ENCODE data around the gene MLXIP. TPM values are rescaled to one million over a fixed set of nuclear protein-coding genes. Genes with fewer than 3 reads are reported as not detected.

MLXIP gene
- total and polyA plus RNA-seq, 4 donors, result 10.3 to 65.1 (median 44.4) TPM

- H3K36me3 ChIP-seq (ENCODE audit: control insufficient read depth in 1 of 2, insufficient read depth in 2 of 2, low read length in 1 of 2), result no peaks in the 10 kb centered on the region
- WGBS, 2 donors, result 74 to 79% methylated on average over 17 of the region's 17 CpGs
- DNase-seq, result peak in 1 of 2 donors; percentile 62
- no peaks in the 10 kb centered on the region for H3K9me3 ChIP-seq (ENCODE audit: control insufficient read depth, low read length)
- intact Hi-C loops (cut with DNase I), result no loop called here
- H3K27ac ChIP-seq (ENCODE audit: low read depth in 1 of 2, low read length in 2 of 2), result peak overlapping the region in 1 of 2 donors; percentile 5
- peak; percentile 6 for ATAC-seq (ENCODE audit: low FRiP score)
- no peaks in the 10 kb centered on the region for H3K4me1 ChIP-seq (ENCODE audit: control insufficient read depth in 1 of 2, insufficient read depth in 2 of 2, low read length in 2 of 2)
- H3K27me3 ChIP-seq (ENCODE audit: control insufficient read depth in 1 of 2, insufficient read depth in 2 of 2, low read length in 1 of 2), result no peaks in the 10 kb centered on the region
- no peak overlapping the region for H3K4me3 ChIP-seq (ENCODE audit: low read length in 2 of 2)
These were observed 9.0 kb downstream of the MLXIP start for GRCh38 chr12:122087431-122088178.

GRCh38 chr12:122088179-122088810 lies 9.7 kb downstream of the MLXIP start:
- ATAC-seq (ENCODE audit: low FRiP score), result peak; percentile 40
- Histone ChIP-seq H3K9me3 (ENCODE audit: control insufficient read depth, low read length) (no peaks in the 10 kb centered on the region), H3K4me1 (ENCODE audit: control insufficient read depth in 1 of 2, insufficient read depth in 2 of 2, low read length in 2 of 2) (no peaks in the 10 kb centered on the region), H3K27me3 (ENCODE audit: control insufficient read depth in 1 of 2, insufficient read depth in 2 of 2, low read length in 1 of 2) (no peaks in the 10 kb centered on the region), H3K27ac (ENCODE audit: low read depth in 1 of 2, low read length in 2 of 2) (peak overlapping the region in 1 of 2 donors; percentile 5), H3K36me3 (ENCODE audit: control insufficient read depth in 1 of 2, insufficient read depth in 2 of 2, low read length in 1 of 2) (no peaks in the 10 kb centered on the region), H3K4me3 (ENCODE audit: low read length in 2 of 2) (no peak overlapping the region)
- peak in 1 of 2 donors; percentile 19 for DNase-seq
- 17 to 35% methylated on average over 9 of the region's 9 CpGs for WGBS, 2 donors
- intact Hi-C loops (cut with DNase I), result no loop called here

GRCh38 chr12:122089077-122089476 lies 10.5 kb downstream of the MLXIP start:
- intact Hi-C loops (cut with DNase I), result no loop called here
- no peak for DNase-seq
- no peaks in the 10 kb centered on the region for H3K27me3 ChIP-seq (ENCODE audit: control insufficient read depth in 1 of 2, insufficient read depth in 2 of 2, low read length in 1 of 2)
- no peaks in the 10 kb centered on the region for H3K36me3 ChIP-seq (ENCODE audit: control insufficient read depth in 1 of 2, insufficient read depth in 2 of 2, low read length in 1 of 2)
- no peak overlapping the region for H3K27ac ChIP-seq (ENCODE audit: low read depth in 1 of 2, low read length in 2 of 2)
- WGBS, 2 donors, result 49 to 70% methylated on average over 2 of the region's 2 CpGs
- ATAC-seq (ENCODE audit: low FRiP score), result no peak
- H3K4me3 ChIP-seq (ENCODE audit: low read length in 2 of 2), result no peak overlapping the region
- H3K4me1 ChIP-seq (ENCODE audit: control insufficient read depth in 1 of 2, insufficient read depth in 2 of 2, low read length in 2 of 2), result no peaks in the 10 kb centered on the region
- no peaks in the 10 kb centered on the region for H3K9me3 ChIP-seq (ENCODE audit: control insufficient read depth, low read length)

GRCh38 chr12:122090759-122091515 lies 12.4 kb downstream of the MLXIP start:
- no peaks in the 10 kb centered on the region for H3K4me1 ChIP-seq (ENCODE audit: control insufficient read depth in 1 of 2, insufficient read depth in 2 of 2, low read length in 2 of 2)
- H3K27ac ChIP-seq (ENCODE audit: low read depth in 1 of 2, low read length in 2 of 2), result no peak overlapping the region
- H3K4me3 ChIP-seq (ENCODE audit: low read length in 2 of 2), result no peak overlapping the region
- WGBS, 2 donors, result 10 to 15% methylated on average over 7 of the region's 7 CpGs
- peak; percentile 70 for ATAC-seq (ENCODE audit: low FRiP score)
- no peaks in the 10 kb centered on the region for H3K36me3 ChIP-seq (ENCODE audit: control insufficient read depth in 1 of 2, insufficient read depth in 2 of 2, low read length in 1 of 2)
- no peaks in the 10 kb centered on the region for H3K9me3 ChIP-seq (ENCODE audit: control insufficient read depth, low read length)
- H3K27me3 ChIP-seq (ENCODE audit: control insufficient read depth in 1 of 2, insufficient read depth in 2 of 2, low read length in 1 of 2), result no peaks in the 10 kb centered on the region
- intact Hi-C loops (cut with DNase I), result no loop called here
- peak in 1 of 2 donors; percentile 67 for DNase-seq

GRCh38 chr12:122093098-122093883 lies 14.7 kb downstream of the MLXIP start:
- no peaks in the 10 kb centered on the region for H3K4me1 ChIP-seq (ENCODE audit: control insufficient read depth in 1 of 2, insufficient read depth in 2 of 2, low read length in 2 of 2)
- intact Hi-C loops (cut with DNase I), result no loop called here
- no peaks in the 10 kb centered on the region for H3K9me3 ChIP-seq (ENCODE audit: control insufficient read depth, low read length)
- DNase-seq, result peak in 1 of 2 donors; percentile 33
- no peak for ATAC-seq (ENCODE audit: low FRiP score)
- no peaks in the 10 kb centered on the region for H3K27me3 ChIP-seq (ENCODE audit: control insufficient read depth in 1 of 2, insufficient read depth in 2 of 2, low read length in 1 of 2)
- WGBS, 2 donors, result 87 to 90% methylated on average over 9 of the region's 9 CpGs
- no peaks in the 10 kb centered on the region for H3K36me3 ChIP-seq (ENCODE audit: control insufficient read depth in 1 of 2, insufficient read depth in 2 of 2, low read length in 1 of 2)
- H3K4me3 ChIP-seq (ENCODE audit: low read length in 2 of 2), result no peak overlapping the region
- H3K27ac ChIP-seq (ENCODE audit: low read depth in 1 of 2, low read length in 2 of 2), result no peak overlapping the region

- Histone ChIP-seq H3K9me3 (ENCODE audit: control insufficient read depth, low read length) (no peaks in the 10 kb centered on the region), H3K4me1 (ENCODE audit: control insufficient read depth in 1 of 2, insufficient read depth in 2 of 2, low read length in 2 of 2) (no peaks in the 10 kb centered on the region), H3K27ac (ENCODE audit: low read depth in 1 of 2, low read length in 2 of 2) (no peak overlapping the region), H3K27me3 (ENCODE audit: control insufficient read depth in 1 of 2, insufficient read depth in 2 of 2, low read length in 1 of 2) (no peaks in the 10 kb centered on the region), H3K4me3 (ENCODE audit: low read length in 2 of 2) (no peak overlapping the region), H3K36me3 (ENCODE audit: control insufficient read depth in 1 of 2, insufficient read depth in 2 of 2, low read length in 1 of 2) (no peaks in the 10 kb centered on the region)
- 98 to 99% methylated on average over 5 of the region's 5 CpGs for WGBS, 2 donors
- ATAC-seq (ENCODE audit: low FRiP score) (no peak), DNase-seq (no peak)
- intact Hi-C loops (cut with DNase I), result no loop called here
These were observed 15.7 kb downstream of the MLXIP start for GRCh38 chr12:122094137-122094734.

- ATAC-seq (ENCODE audit: low FRiP score), result no peak
- Histone ChIP-seq H3K27ac (ENCODE audit: low read depth in 1 of 2, low read length in 2 of 2) (no peak overlapping the region), H3K36me3 (ENCODE audit: control insufficient read depth in 1 of 2, insufficient read depth in 2 of 2, low read length in 1 of 2) (no peaks in the 10 kb centered on the region), H3K4me1 (ENCODE audit: control insufficient read depth in 1 of 2, insufficient read depth in 2 of 2, low read length in 2 of 2) (no peaks in the 10 kb centered on the region), H3K9me3 (ENCODE audit: control insufficient read depth, low read length) (no peaks in the 10 kb centered on the region), H3K4me3 (ENCODE audit: low read length in 2 of 2) (no peak overlapping the region), H3K27me3 (ENCODE audit: control insufficient read depth in 1 of 2, insufficient read depth in 2 of 2, low read length in 1 of 2) (no peaks in the 10 kb centered on the region)
- 68 to 79% methylated on average over 10 of the region's 10 CpGs for WGBS, 2 donors
- DNase-seq, result no peak
- intact Hi-C loops (cut with DNase I), result no loop called here
These were observed 16.4 kb downstream of the MLXIP start for GRCh38 chr12:122094735-122095631.
